Colonic mucosa (tissue), 4 donors: ENCODE measurements around the gene DLGAP1. TPM values are rescaled to one million over a fixed set of nuclear protein-coding genes. Genes with fewer than 3 reads are reported as not detected.

Experiments
- DNase-seq: peaks from one replicate; pipeline ENCODE4 v3.0.0-alpha.2; 2020
- H3K27ac ChIP-seq: fragments of 200-600 bp; one replicate; pipeline ENCODE4 v1.8.0; 2021
- H3K27me3 ChIP-seq: fragments of 200-600 bp; one replicate; pipeline ENCODE4 v1.8.0; 2021
- H3K36me3 ChIP-seq: fragments of 200-600 bp; one replicate; pipeline ENCODE4 v1.8.0; 2021
- H3K4me1 ChIP-seq: fragments of 200-600 bp; one replicate; pipeline ENCODE4 v1.8.0; 2021; ENCODE audit warnings: mild to moderate bottlenecking
- H3K4me3 ChIP-seq: fragments of 200-600 bp; one replicate; pipeline ENCODE4 v1.8.0; 2021
- H3K9ac ChIP-seq, 2 donors: one replicate each; pipeline ENCODE4 v1.7.0; 2013; ENCODE audit warnings: control low read depth in 2 of 2, low read depth in 2 of 2, low read length in 2 of 2
- H3K9me3 ChIP-seq: fragments of 200-600 bp; one replicate; pipeline ENCODE4 v1.8.0; 2021
- intact Hi-C: fragments of 100-400 bp; cut with DNase I; formaldehyde crosslinking; loops from one replicate; pipeline ENCODE4 v1.14.1; 2022
- total RNA-seq, 2 donors: library from RNA; stranded (reverse); fragmentation: NEBNext Ultra II Directional in 1 of 2; extraction: Animal tissue kit (Norgen Biotek cat#: 25700) in 1 of 2; gene quantifications; one replicate each; pipeline ENCODE4 v1.2.1, GENCODE V29; 2021
- TF ChIP-seq, protein P1 (sequence below): fragments of 200-600 bp; IDR thresholded peaks from one replicate; pipeline ENCODE4 v1.8.0; 2022; ENCODE audit warnings: antibody characterized with exemption, mild to moderate bottlenecking
- donor health status: healthy.
- donor health status: DM: no; HTN: no; CAD: no.
- donor health status: DM: no; HTN: no; CAD: no.

Gene DLGAP1
- total RNA-seq, 2 donors from 2014 or later = 0.25 to 0.50 TPM

DNA sequence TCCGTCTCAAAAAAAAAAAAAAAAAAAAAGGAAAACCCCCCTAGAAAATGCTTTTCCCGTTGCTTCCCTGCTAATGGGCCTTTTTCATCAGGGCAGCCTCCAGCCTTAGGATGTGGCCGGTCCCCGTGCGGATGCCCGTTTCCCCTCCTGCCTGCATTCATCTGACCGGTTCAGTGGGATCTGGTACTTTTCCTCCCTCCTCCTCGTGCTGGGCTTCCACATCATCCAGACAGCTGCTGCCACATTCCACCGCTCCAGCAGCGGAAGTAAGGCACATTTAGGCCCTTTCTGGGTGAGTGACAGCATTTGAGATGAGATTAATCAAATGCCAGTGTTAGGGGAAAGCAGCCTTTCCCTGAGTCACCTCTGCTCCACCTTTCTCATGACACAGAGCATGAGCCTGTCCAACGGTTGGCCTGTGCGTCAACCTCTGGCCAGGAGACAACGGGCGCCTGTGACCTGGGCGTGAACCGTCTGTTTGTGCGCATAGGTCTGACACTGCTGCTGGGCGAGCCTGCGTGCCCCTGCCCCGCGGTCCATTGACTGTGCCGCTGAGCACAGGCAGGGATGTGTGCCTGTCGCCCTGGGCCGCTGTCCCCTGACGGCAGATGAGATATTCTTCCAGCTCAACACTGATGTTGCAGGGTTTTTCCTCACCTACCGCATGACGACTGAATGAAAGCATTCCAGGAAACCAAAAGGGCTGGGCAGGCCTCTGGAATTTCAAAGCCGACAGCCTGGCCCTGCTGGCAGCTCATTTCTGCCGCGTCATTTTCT, 831.1 kb downstream of the DLGAP1 start:
- peak overlapping the region; percentile 62 to 78 for H3K9ac ChIP-seq
- no peaks in the 10 kb centered on the region for H3K27me3 ChIP-seq
- peak overlapping the region; percentile 73 for H3K27ac ChIP-seq
- no peaks in the 10 kb centered on the region for H3K36me3 ChIP-seq
- intact Hi-C loops = no loop called here
- TF ChIP-seq, protein P1, sequence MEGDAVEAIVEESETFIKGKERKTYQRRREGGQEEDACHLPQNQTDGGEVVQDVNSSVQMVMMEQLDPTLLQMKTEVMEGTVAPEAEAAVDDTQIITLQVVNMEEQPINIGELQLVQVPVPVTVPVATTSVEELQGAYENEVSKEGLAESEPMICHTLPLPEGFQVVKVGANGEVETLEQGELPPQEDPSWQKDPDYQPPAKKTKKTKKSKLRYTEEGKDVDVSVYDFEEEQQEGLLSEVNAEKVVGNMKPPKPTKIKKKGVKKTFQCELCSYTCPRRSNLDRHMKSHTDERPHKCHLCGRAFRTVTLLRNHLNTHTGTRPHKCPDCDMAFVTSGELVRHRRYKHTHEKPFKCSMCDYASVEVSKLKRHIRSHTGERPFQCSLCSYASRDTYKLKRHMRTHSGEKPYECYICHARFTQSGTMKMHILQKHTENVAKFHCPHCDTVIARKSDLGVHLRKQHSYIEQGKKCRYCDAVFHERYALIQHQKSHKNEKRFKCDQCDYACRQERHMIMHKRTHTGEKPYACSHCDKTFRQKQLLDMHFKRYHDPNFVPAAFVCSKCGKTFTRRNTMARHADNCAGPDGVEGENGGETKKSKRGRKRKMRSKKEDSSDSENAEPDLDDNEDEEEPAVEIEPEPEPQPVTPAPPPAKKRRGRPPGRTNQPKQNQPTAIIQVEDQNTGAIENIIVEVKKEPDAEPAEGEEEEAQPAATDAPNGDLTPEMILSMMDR = no peak
- no peak overlapping the region for H3K4me3 ChIP-seq
- peak; percentile 89 for DNase-seq
- H3K4me1 ChIP-seq = peaks cover 8% of the 10 kb centered on the region
- H3K9me3 ChIP-seq = no peaks in the 10 kb centered on the region

GRCh38 chr18:3620146-3621119, 834.7 kb downstream of the DLGAP1 start:
- H3K27ac ChIP-seq = no peak overlapping the region
- H3K4me1 ChIP-seq = peaks cover 8% of the 10 kb centered on the region
- no peaks in the 10 kb centered on the region for H3K36me3 ChIP-seq
- intact Hi-C loops = no loop called here
- H3K9me3 ChIP-seq = no peaks in the 10 kb centered on the region
- H3K4me3 ChIP-seq = no peak overlapping the region
- TF ChIP-seq, protein P1 = no peak
- DNase-seq = peak; percentile 55
- no peaks in the 10 kb centered on the region for H3K27me3 ChIP-seq
- H3K9ac ChIP-seq = no peak overlapping the region

DNA sequence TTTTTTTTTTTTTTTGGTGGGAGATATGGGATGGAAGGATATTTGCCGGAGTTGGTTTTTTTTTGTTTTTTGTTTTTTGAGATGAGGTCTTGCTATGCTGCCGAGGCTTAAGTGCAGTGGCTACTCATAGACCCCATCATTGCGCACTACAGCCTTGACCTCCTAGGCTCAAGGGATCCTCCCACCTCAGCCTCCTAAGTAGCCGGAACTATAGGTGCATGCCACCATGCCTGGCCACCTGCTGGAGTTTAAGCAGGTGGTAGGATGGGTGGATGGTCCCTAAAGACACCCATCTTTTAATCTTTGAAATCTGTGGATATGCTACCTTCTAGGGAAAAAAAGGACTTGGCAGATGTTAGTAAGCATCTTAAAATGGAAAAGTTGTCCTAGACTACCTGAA, 835.4 kb downstream of the DLGAP1 start:
- intact Hi-C loops = no loop called here
- Histone ChIP-seq H3K27ac (no peak overlapping the region), H3K9ac (no peak overlapping the region), H3K27me3 (no peaks in the 10 kb centered on the region), H3K36me3 (no peaks in the 10 kb centered on the region), H3K9me3 (no peaks in the 10 kb centered on the region), H3K4me1 (peaks cover 2% of the 10 kb centered on the region), H3K4me3 (no peak overlapping the region)
- no peak for DNase-seq
- TF ChIP-seq, protein P1 = no peak

DNA sequence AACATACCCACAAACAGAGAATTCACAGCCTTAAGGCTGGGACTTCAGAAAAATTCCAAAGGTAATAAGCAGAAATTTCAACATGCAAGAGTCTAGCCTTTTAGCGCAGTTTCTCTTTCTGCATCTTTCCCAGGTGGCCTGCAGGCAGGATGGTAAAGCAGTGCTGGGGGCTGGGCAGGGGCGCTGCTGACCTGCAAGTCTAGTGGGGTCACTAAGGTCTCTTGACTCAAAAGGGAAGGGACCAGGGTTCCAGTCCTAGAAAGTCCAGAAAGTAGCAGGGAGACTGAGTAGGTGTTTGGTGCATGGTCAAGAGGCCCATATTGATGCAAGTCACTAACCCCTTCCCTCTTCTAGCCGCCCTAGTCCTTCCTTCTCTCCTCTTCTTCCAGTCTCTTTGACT, 835.9 kb downstream of the DLGAP1 start:
- Histone ChIP-seq H3K27ac (no peak overlapping the region), H3K4me3 (no peak overlapping the region), H3K9me3 (no peaks in the 10 kb centered on the region), H3K27me3 (no peaks in the 10 kb centered on the region), H3K4me1 (no peaks in the 10 kb centered on the region), H3K36me3 (no peaks in the 10 kb centered on the region), H3K9ac (no peak overlapping the region)
- TF ChIP-seq, protein P1 = no peak
- DNase-seq = no peak
- intact Hi-C loops = no loop called here

DNA sequence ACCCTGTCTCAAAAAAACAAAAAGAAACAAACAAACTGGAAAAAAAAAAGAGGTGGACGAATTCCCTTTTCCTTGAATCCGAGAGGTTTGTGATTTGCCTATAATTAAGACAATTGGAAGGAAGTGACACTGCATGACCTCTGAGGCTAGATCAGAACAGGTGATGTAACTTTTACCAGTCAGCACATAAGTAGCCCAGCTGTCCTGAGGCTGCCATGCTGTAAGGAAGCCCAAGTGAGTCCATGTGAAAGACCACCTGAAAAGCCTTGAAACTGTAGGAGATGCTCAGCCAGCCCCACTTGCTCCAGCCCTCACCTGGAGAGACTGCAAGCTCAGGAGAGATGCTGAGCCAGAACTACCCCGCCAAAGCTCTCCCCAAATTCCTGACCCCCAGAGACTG, 838.4 kb downstream of the DLGAP1 start:
- TF ChIP-seq, protein P1 = no peak
- no peak for DNase-seq
- H3K4me1 ChIP-seq = no peaks in the 10 kb centered on the region
- intact Hi-C loops = no loop called here
- no peaks in the 10 kb centered on the region for H3K36me3 ChIP-seq
- H3K27ac ChIP-seq = no peak overlapping the region
- no peak overlapping the region for H3K4me3 ChIP-seq
- H3K27me3 ChIP-seq = no peaks in the 10 kb centered on the region
- no peaks in the 10 kb centered on the region for H3K9me3 ChIP-seq
- no peak overlapping the region for H3K9ac ChIP-seq
